Muscle layer of duodenum (tissue), 2 donors: ENCODE measurements around the gene CMTM1.
A peak's percentile ranks its signal among the peaks of the same experiment; 100 is the strongest.

ENCODE experiments used
- H3K27ac ChIP-seq: one replicate; pipeline ENCODE4 v1.7.0; 2013; ENCODE audit warnings: mild to moderate bottlenecking, low read length
- H3K27me3 ChIP-seq: one replicate; pipeline ENCODE4 v1.7.0; 2013; ENCODE audit warnings: low read depth, mild to moderate bottlenecking, control low read depth, low read length
- H3K36me3 ChIP-seq, 2 donors: one replicate each; pipeline ENCODE4 v1.7.0; 2013; ENCODE audit warnings: low read length in 2 of 2, control low read depth in 1 of 2, mild to moderate bottlenecking in 1 of 2; ENCODE audit not compliant: insufficient read depth in 2 of 2, control insufficient read depth in 1 of 2
- H3K4me1 ChIP-seq, 2 donors: one replicate each; pipeline ENCODE4 v1.7.0; 2013; ENCODE audit warnings: low read length in 2 of 2, mild to moderate bottlenecking in 2 of 2, control low read depth in 1 of 2, moderate library complexity in 1 of 2; ENCODE audit not compliant: insufficient read depth in 2 of 2, control insufficient read depth in 1 of 2
- H3K4me3 ChIP-seq, 2 donors: one replicate each; pipeline ENCODE4 v1.7.0; 2013; ENCODE audit warnings: low read length in 2 of 2, low read depth in 1 of 2, mild to moderate bottlenecking in 1 of 2
- H3K9me3 ChIP-seq, 2 donors: one replicate each; pipeline ENCODE4 v1.7.0; 2013; ENCODE audit warnings: low read length in 2 of 2, control low read depth in 1 of 2, mild to moderate bottlenecking in 1 of 2; ENCODE audit not compliant: control insufficient read depth in 1 of 2
- donor health status: healthy.

The CMTM1 gene

DNA sequence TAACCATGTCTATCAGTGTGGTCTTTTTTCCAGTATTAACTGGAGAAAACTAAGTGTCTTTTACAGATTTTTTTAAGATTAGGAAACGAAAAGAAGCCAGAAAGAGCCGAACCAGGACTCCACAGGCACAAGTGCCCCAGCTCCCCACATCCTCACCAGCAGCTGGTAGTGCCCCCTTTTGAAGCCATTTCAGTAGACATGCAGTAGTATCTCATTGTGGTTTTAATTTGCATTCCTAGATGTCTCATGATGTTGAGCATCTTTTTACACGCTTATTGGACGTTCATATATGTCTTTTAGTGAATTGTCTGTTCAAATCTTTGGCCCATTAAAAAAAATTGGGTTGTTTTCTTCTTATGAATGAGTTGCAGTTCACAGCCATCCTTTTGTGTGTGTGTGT, 33.5 kb downstream of the CMTM1 start:
- no peaks in the 10 kb centered on the region for H3K36me3 ChIP-seq
- H3K27me3 ChIP-seq, result no peaks in the 10 kb centered on the region
- no peak overlapping the region for H3K27ac ChIP-seq
- H3K4me1 ChIP-seq, result peaks cover 0 to 7% of the 10 kb centered on the region in 2 donors
- no peaks in the 10 kb centered on the region for H3K9me3 ChIP-seq
- H3K4me3 ChIP-seq, result no peak overlapping the region

DNA sequence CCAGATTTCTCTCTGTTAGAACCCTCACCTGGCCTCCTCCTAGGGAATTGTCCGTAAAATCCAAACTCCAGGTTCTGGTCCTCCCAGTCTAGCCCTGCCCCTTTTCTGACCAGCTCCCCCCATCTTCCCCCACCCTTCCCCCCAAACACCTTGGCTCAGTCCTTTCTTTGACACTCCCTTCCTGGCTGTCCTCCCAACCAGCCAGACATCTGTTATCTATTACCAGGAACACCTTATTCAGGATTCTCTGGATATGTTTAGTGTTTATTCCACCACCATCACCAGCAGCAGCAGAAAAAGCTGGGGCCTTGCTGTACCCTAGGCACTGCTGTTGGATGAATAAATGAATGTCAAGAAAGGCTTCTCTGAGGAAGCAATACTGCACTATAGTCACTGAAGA, 34.2 kb downstream of the CMTM1 start:
- H3K27me3 ChIP-seq, result no peaks in the 10 kb centered on the region
- H3K27ac ChIP-seq, result no peak overlapping the region
- H3K9me3 ChIP-seq, result no peaks in the 10 kb centered on the region
- no peaks in the 10 kb centered on the region for H3K36me3 ChIP-seq
- H3K4me3 ChIP-seq, result no peak overlapping the region
- H3K4me1 ChIP-seq, result peaks cover 0 to 7% of the 10 kb centered on the region in 2 donors

DNA sequence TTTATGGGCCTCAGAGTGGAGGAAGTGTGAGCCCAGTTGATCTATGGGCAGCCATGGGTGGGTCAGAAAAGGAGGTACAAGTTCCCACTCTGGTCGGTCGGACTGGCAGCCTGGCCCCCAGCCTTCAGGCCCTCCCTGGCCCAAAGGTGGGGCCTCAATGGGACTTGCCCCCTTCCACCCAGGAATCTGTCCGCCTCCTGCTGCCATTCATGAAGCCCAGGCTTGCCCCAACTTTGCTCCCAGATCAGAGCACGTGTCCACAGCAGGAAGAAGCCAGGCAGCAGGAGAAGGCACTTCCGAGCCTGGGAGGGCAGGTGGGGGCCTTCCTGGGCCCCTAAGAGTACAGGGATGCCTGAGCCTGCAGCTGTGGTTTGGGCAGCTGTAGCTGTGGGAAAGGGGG, 35.2 kb downstream of the CMTM1 start:
- no peak overlapping the region for H3K27ac ChIP-seq
- no peaks in the 10 kb centered on the region for H3K27me3 ChIP-seq
- H3K4me1 ChIP-seq, result peaks cover 0 to 12% of the 10 kb centered on the region in 2 donors
- no peaks in the 10 kb centered on the region for H3K9me3 ChIP-seq
- no peak overlapping the region for H3K4me3 ChIP-seq
- no peaks in the 10 kb centered on the region for H3K36me3 ChIP-seq

DNA sequence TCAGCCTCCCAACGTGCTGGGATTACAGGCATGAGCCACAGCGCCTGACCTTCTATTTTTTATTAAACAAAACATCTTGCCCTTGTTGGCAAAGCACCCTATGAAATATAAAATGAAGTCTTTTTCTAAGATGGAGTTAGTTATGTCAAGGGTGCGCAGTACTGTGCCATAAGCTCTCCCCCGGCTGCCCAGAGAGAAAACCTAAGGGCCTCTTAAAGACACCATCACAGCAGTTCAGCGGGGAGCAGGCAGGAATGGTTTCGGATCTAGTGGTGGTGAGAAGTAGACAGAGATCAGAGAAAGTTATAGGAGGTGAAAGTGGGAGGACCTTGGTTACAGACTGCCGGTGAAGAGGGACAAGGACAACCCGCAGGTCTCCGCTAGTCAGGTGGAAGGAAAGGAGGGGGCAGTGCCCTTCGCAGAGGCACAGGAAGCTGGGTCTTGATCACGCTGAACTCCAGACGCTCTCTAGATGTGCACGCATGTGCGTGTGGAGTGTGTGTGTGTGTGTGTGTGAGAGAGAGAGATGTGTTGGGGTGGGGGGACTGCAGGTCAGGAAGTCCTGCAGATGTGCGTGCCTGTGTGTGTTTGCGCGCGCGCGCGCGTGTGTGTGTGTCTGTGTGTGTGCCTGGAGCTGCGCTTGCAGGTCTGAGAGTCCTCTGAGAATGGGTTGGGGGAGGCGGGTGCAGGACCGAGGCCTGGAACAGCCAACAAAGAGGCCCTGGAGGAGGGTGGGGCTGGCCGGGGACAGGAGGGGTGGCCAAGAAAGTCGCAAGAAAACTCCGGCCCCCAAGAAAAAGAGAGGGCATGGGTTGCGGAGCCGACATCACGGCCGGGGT, 37.5 kb downstream of the CMTM1 start:
- Histone ChIP-seq H3K36me3 (no peaks in the 10 kb centered on the region), H3K9me3 (no peaks in the 10 kb centered on the region), H3K4me3 (peak overlapping the region; percentile 60 to 75), H3K27me3 (no peaks in the 10 kb centered on the region), H3K4me1 (peaks cover 0 to 23% of the 10 kb centered on the region in 2 donors), H3K27ac (no peak overlapping the region)

DNA sequence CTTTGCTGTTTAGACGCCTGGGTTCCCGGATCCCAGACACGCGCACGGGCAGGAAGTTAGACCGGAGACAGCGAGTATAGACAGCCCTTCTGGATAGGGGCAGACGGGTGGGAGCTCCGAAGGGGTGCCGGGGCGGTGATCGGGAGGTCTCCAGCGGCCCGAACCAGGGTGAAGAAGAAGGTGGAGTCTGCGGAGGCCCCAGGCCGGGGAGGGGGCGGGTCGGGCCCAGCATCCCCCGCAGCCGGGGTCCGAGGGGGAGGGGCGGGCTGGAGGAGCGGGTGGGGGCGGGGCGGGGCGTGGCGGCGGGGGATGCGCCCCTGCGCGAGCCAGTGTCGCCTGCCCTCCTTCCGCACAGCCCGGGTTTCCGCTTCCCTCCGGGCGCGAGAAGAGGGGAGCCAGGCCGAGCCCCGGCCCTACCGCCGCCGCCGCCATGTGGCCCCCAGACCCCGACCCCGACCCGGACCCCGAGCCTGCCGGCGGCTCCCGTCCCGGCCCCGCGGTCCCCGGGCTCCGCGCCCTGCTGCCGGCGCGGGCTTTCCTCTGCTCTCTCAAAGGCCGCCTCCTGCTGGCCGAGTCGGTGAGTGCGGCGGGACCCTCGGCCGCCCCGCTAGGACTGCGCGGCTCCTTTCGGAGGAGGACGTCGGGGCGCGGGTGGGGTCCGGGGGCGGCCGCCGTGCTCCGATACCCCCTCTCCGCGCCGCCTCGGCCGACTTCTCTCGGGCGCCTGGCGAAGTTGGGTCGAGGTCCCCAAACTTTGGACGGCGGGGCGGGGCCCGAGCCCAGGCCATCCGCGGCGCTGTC, 38.3 kb downstream of the CMTM1 start, which contains the start of gene CMTM3:
Gene CMTM3, plus strand, starts transcription at position 329 of the 801 bp plus-strand sequence. Its CDS starts 102 bp downstream, at position 431.
- Histone ChIP-seq H3K9me3 (no peaks in the 10 kb centered on the region), H3K36me3 (peaks cover 1 to 3% of the 10 kb centered on the region in 2 donors), H3K4me1 (peaks cover 0 to 23% of the 10 kb centered on the region in 2 donors), H3K27ac (peak within 1 kb of the TSS; percentile 23), H3K4me3 (peak within 1 kb of the TSS; percentile 60 to 75), H3K27me3 (no peaks in the 10 kb centered on the region)

DNA sequence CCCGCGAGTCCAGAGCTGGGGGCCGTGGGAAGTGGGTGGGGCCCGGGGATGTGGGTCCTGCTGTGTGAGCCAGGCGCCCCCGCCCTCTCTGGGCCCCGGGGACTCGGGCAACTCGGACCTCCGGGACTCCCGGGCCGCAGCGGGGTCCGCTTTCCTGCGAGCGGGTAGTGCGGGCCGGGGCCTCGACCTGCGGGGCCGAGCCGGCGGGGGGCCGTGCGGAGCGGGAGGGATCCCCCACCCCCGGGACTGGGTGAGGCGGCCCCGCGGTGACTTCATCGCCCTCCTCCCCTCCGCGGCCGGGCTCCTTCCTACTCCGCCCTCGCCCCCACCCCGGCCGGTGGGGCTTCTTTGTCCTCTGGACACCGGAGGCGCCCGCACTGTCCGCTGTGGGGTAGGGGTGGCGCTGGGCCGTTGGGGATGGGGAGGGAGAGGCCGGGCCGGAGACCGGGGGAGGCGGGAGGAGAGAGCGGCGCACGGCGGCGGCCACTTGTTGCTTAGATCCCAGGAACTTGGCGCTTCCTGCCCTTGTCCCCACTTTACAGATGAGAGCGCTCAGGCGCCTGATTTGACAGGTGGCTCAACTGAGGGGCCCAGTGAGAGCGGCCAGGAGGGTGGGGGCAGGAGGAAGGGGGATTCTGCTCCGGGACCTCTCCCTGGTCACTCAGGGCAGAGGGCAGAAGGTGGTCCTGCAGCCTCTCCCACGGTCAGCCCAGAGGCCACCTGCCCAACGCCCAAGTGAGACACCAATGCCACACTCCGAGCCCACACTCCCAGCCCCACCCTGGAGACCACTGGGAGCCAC, 39.1 kb downstream of the CMTM1 start:
- Histone ChIP-seq H3K4me1 (peaks cover 0 to 23% of the 10 kb centered on the region in 2 donors), H3K36me3 (peaks cover 9 to 11% of the 10 kb centered on the region in 2 donors), H3K4me3 (peak overlapping the region; percentile 26 to 72), H3K27me3 (no peaks in the 10 kb centered on the region), H3K27ac (peak overlapping the region; percentile 23), H3K9me3 (no peaks in the 10 kb centered on the region)

DNA sequence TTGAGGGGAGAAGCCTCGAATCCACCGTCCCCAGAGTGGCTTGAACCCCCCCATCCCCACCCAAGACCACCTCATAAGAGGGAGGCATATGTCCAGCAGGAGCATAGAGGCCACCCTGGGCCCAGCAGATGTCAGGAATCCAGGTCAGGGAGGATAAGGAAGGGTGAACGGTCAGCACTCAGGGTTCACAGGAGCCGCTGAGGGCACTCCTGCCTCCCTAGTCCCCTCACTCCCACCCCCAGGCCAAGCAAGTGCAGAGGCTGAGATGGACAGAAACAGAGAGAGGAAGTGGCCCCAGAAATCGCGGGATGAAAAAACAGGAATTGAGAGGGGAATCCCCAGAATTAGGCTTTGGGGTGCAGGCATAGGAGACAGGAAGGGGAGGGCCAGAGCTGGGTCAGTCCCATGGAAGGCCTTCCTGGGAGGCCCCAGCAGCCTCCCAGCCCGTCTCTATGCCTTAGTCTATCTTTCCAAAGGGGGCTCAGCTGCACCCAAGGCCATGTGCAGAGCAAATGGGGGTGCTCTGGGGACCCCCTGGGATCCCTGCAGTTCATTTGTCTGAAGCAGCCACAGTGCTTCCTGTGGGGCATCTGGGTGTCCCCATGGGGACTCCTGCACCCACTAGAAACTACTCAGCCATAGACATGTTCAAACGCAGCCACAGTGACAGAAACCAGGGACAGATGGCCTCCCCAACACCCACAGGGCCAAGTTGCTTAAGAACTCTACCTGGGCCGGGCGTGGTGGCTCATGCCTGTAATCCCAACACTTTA, 39.9 kb downstream of the CMTM1 start:
- peak overlapping the region; percentile 23 for H3K27ac ChIP-seq
- peaks cover 12 to 16% of the 10 kb centered on the region in 2 donors for H3K36me3 ChIP-seq
- no peaks in the 10 kb centered on the region for H3K9me3 ChIP-seq
- no peaks in the 10 kb centered on the region for H3K27me3 ChIP-seq
- peaks cover 0 to 23% of the 10 kb centered on the region in 2 donors for H3K4me1 ChIP-seq
- H3K4me3 ChIP-seq, result peak overlapping the region in 1 of 2 donors; percentile 72

DNA sequence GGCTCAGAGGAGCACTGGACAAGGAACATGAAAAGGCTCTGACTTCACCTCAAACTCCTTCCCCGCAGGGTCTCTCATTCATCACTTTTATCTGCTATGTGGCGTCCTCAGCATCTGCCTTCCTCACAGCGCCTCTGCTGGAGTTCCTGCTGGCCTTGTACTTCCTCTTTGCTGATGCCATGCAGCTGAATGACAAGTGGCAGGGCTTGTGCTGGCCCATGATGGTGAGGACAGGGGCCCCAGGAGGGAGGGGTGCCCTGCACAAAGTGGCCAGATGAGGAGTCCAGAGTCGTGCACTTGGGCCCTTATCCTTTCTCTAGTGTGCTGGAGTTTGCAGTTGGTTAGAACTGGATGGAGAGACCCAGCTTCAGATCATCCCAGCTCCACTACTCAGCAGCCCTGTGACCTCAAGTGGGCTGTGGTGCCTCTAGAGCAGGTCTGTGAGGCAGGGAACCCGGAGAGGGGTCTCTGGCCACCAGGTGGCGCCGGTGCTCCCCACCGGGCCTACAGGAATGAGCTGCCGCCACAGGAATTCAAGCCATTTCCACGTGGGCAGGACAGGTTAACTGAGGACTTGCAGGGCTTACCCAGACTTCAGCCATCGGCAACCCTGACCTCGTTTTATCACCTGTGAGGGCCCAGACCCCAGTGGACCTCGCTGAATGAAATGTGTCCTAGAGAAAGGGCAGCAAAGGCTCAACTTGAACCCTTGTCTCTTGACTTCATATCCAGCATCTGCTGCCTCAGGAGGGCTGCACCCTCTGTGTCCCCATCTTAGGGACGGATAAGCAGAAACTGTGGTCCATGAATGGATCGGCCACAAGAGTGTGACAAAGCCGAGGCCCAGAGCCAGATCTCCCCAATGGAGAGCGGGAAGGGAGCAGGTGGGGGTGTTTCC, 42.3 kb downstream of the CMTM1 start:
- H3K27me3 ChIP-seq, result no peaks in the 10 kb centered on the region
- no peak overlapping the region for H3K27ac ChIP-seq
- H3K4me1 ChIP-seq, result peaks cover 0 to 22% of the 10 kb centered on the region in 2 donors
- no peaks in the 10 kb centered on the region for H3K9me3 ChIP-seq
- peaks cover 21 to 35% of the 10 kb centered on the region in 2 donors for H3K36me3 ChIP-seq
- no peak overlapping the region for H3K4me3 ChIP-seq

DNA sequence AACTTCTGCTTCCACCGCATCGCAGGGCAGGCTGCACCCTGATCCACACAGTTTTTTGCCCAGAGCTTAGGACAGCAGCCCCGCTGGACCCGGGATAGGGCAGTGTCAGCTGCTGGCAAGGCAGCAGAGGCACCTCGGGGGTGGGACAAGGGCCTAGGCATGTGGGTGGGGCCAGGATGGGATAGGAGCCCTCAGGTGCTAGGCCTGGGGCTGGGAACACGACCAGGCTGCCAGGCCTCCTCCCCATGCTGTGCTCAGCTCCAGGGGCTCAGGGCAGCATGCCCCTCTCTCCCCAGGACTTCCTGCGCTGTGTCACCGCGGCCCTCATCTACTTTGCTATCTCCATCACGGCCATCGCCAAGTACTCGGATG, 42.9 kb downstream of the CMTM1 start:
- Histone ChIP-seq H3K9me3 (no peaks in the 10 kb centered on the region), H3K4me1 (peaks cover 0 to 17% of the 10 kb centered on the region in 2 donors), H3K4me3 (no peak overlapping the region), H3K27me3 (no peaks in the 10 kb centered on the region), H3K36me3 (peaks cover 25 to 35% of the 10 kb centered on the region in 2 donors), H3K27ac (no peak overlapping the region)
